Upper lobe of right lung (tissue), 1 donor: ENCODE measurements around the gene PWWP3B. TPM values are rescaled to one million over a fixed set of nuclear protein-coding genes. Genes with fewer than 3 reads are reported as not detected.

ENCODE experiments used
- ATAC-seq: fragments of 200-7000 bp; cut with Tn5 transposase; one replicate; pipeline ENCODE4 v1.9.1; 2020; ENCODE audit warnings: mild to moderate bottlenecking, moderate library complexity
- DNase-seq: peaks from one replicate; pipeline ENCODE4 v3.0.0-alpha.2; 2020
- H3K27ac ChIP-seq: fragments of 200-600 bp; one replicate; pipeline ENCODE4 v1.8.0; 2022
- H3K27me3 ChIP-seq: fragments of 200-600 bp; one replicate; pipeline ENCODE4 v1.8.0; 2022; ENCODE audit warnings: mild to moderate bottlenecking
- H3K36me3 ChIP-seq: fragments of 200-600 bp; one replicate; pipeline ENCODE4 v1.8.0; 2022
- H3K4me1 ChIP-seq: fragments of 200-600 bp; one replicate; pipeline ENCODE4 v1.8.0; 2022
- H3K4me3 ChIP-seq: fragments of 200-600 bp; one replicate; pipeline ENCODE4 v1.8.0; 2022; ENCODE audit warnings: mild to moderate bottlenecking
- H3K9me3 ChIP-seq: fragments of 200-600 bp; one replicate; pipeline ENCODE4 v1.8.0; 2022
- intact Hi-C: fragments of 100-400 bp; cut with DNase I; formaldehyde crosslinking; loops from one replicate; pipeline ENCODE4 v1.11.0; 2022
- total RNA-seq: library from RNA; stranded (reverse); fragmentation: NEBNext Ultra II Directional; extraction: Animal tissue kit (Norgen Biotek cat#: 25700); gene quantifications from one replicate; pipeline ENCODE4 v1.2.1, GENCODE V29; 2021
- TF ChIP-seq, protein P1 (sequence below): fragments of 200-600 bp; IDR thresholded peaks from one replicate; pipeline ENCODE4 v1.8.0; 2022; ENCODE audit warnings: antibody characterized with exemption
- donor health status: DM: no; HTN: yes; CAD: no; lungs with severe emphysema.

PWWP3B gene
- total RNA-seq, 1 donor from 2014 or later: 1.1 TPM

- intact Hi-C loops: no loop called here
- TF ChIP-seq, protein P1, sequence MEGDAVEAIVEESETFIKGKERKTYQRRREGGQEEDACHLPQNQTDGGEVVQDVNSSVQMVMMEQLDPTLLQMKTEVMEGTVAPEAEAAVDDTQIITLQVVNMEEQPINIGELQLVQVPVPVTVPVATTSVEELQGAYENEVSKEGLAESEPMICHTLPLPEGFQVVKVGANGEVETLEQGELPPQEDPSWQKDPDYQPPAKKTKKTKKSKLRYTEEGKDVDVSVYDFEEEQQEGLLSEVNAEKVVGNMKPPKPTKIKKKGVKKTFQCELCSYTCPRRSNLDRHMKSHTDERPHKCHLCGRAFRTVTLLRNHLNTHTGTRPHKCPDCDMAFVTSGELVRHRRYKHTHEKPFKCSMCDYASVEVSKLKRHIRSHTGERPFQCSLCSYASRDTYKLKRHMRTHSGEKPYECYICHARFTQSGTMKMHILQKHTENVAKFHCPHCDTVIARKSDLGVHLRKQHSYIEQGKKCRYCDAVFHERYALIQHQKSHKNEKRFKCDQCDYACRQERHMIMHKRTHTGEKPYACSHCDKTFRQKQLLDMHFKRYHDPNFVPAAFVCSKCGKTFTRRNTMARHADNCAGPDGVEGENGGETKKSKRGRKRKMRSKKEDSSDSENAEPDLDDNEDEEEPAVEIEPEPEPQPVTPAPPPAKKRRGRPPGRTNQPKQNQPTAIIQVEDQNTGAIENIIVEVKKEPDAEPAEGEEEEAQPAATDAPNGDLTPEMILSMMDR: no peak
- Histone ChIP-seq H3K27me3 (no peaks in the 10 kb centered on the region), H3K9me3 (no peaks in the 10 kb centered on the region), H3K4me1 (no peaks in the 10 kb centered on the region), H3K4me3 (no peak overlapping the region), H3K27ac (no peak overlapping the region), H3K36me3 (no peaks in the 10 kb centered on the region)
- no peak for DNase-seq
- ATAC-seq: no peak
Observed at GRCh38 chrX:106201502-106202178, 33.5 kb downstream of the PWWP3B start.

DNA sequence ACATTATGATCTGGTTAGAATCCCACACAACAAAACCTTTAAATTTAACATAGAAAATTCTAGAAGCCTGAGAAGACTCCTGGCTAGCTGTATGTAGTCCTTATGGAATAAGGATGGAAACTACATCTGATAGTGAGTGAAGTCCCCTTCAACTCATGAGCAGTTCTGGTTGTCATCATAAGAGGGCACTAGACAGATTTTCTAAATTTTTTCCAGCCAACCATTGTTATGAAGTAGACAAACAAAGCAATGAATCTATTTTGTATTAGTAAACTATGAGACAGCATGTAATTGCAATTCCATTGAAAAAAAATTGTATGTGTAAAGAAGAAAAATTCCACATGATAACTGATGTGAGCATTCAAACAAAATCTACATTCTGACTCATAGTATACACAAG is 35.2 kb downstream of the PWWP3B start:
- Histone ChIP-seq H3K27ac (no peak overlapping the region), H3K9me3 (no peaks in the 10 kb centered on the region), H3K36me3 (no peaks in the 10 kb centered on the region), H3K4me3 (no peak overlapping the region), H3K4me1 (no peaks in the 10 kb centered on the region), H3K27me3 (no peaks in the 10 kb centered on the region)
- TF ChIP-seq, protein P1: no peak
- ATAC-seq (no peak), DNase-seq (no peak)
- intact Hi-C loops: no loop called here

DNA sequence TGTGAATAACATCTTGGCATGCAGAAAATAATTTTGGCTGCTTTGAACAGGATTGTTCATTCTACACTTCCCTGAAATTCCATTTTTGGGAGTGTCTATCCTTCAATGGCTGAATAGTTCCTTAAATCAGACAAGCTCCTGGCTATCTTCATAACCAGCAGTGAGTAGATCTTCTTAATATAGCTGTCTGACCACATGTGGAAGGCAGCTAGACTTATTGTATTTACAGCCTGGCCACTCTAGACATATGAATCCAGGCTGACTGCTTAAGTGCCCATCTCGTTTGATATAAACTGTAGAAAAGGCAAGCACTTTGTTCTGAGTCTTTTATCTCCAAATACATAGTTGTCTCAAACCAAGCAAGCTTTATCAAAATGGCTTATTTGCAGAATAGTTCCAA is 40.0 kb downstream of the PWWP3B start:
- Histone ChIP-seq H3K4me1 (no peaks in the 10 kb centered on the region), H3K4me3 (no peak overlapping the region), H3K9me3 (no peaks in the 10 kb centered on the region), H3K36me3 (no peaks in the 10 kb centered on the region), H3K27ac (no peak overlapping the region), H3K27me3 (no peaks in the 10 kb centered on the region)
- TF ChIP-seq, protein P1: no peak
- ATAC-seq: no peak
- intact Hi-C loops: no loop called here
- no peak for DNase-seq

Other genes starting within 250 kb of the PWWP3B start
- gene SERPINA7, start 129.6 kb upstream of the PWWP3B start, total RNA-seq: not detected